Uterus (tissue), 4 donors: ENCODE measurements around the gene CLSTN2. TPM values are rescaled to one million over a fixed set of nuclear protein-coding genes. Genes with fewer than 3 reads are reported as not detected.

Source experiments
- DNase-seq, 2 donors: peaks; one replicate each; pipeline ENCODE4 v3.0.0-alpha.2; 2019 to 2020
- H3K27ac ChIP-seq, 2 donors: fragments of 200-600 bp; sonication (generic); 1 replicate in 1 of 2; 2 replicates in 1 of 2; pipeline ENCODE4 v1.5.1; 2016 to 2018
- H3K27me3 ChIP-seq, 2 donors: fragments of 200-600 bp; sonication (generic); one replicate each; pipeline ENCODE4 v1.5.1; 2018 to 2019; ENCODE audit warnings: control low read depth in 1 of 2
- H3K36me3 ChIP-seq, 2 donors: fragments of 200-600 bp; sonication (generic); one replicate each; pipeline ENCODE4 v1.5.1; 2019; ENCODE audit warnings: control low read depth in 1 of 2
- H3K4me1 ChIP-seq, 2 donors: fragments of 200-600 bp; sonication (generic); one replicate each; pipeline ENCODE4 v1.5.1; 2018 to 2019; ENCODE audit warnings: control low read depth in 1 of 2
- H3K4me3 ChIP-seq, 2 donors: fragments of 200-600 bp; sonication (generic); 1 replicate in 1 of 2; 2 replicates in 1 of 2; pipeline ENCODE4 v1.5.1; 2018 to 2019; ENCODE audit warnings: mild to moderate bottlenecking in 1 of 2
- H3K9me3 ChIP-seq, 2 donors: fragments of 200-600 bp; sonication (generic); one replicate each; pipeline ENCODE4 v1.5.1; 2019; ENCODE audit warnings: control low read depth in 1 of 2
- CTCF ChIP-seq, 4 experiments: fragments of 200-600 bp in 2 of 4; fragments of 450-650 bp in 2 of 4; sonication (generic) in 2 of 4; IDR thresholded peaks; one replicate each; pipeline ENCODE4 v1.5.1; 2016 to 2019; ENCODE audit warnings: antibody characterized with exemption in 4 of 4, mild to moderate bottlenecking in 2 of 4, moderate library complexity in 1 of 4
- POLR2A ChIP-seq, 2 donors: fragments of 450-650 bp; IDR thresholded peaks; one replicate each; pipeline ENCODE4 v1.6.1; 2016; ENCODE audit warnings: antibody characterized with exemption in 2 of 2, mild to moderate bottlenecking in 1 of 2, moderate library complexity in 1 of 2
- intact Hi-C: fragments of 100-400 bp; cut with DNase I; formaldehyde crosslinking; loops from one replicate; pipeline ENCODE4 v1.15.1; 2023; ENCODE audit warnings: low total_unique reads
- total RNA-seq, 4 donors: library from RNA; depleted of rRNA in 3 of 4; stranded (reverse); fragments of >200 nt in 3 of 4; gene quantifications; one replicate each; pipeline versions ENCODE4 v1.1.0 to v1.2.4, GENCODE V29; 2014 to 2023
- donor health status: DM: yes; HTN: yes; CAD: no.

The CLSTN2 gene
- total RNA-seq, 4 donors from 2014 or later: 4.7 to 32.2 (median 19.2) TPM

GRCh38 chr3:140268610-140269009 lies 333.6 kb downstream of the CLSTN2 start:
- no peak for TF ChIP-seq POLR2A (IDR thresholded peaks at IDR 0.05)
- no peak for TF ChIP-seq CTCF (IDR thresholded peaks at IDR 0.05)
- no peaks in the 10 kb centered on the region for H3K9me3 ChIP-seq
- intact Hi-C loops: no loop called here

GRCh38 chr3:140270329-140270728 lies 335.3 kb downstream of the CLSTN2 start:
- H3K4me3 ChIP-seq: no peak overlapping the region
- TF ChIP-seq CTCF (IDR thresholded peaks at IDR 0.05): no peak
- no peak for TF ChIP-seq POLR2A (IDR thresholded peaks at IDR 0.05)

More at GRCh38 chr3:140268610-140269009, 333.6 kb downstream of the CLSTN2 start:
- no peaks in the 10 kb centered on the region for H3K4me1 ChIP-seq
- no peak overlapping the region for H3K27ac ChIP-seq
- no peak for DNase-seq
- no peaks in the 10 kb centered on the region for H3K36me3 ChIP-seq
- H3K4me3 ChIP-seq: no peak overlapping the region
- no peaks in the 10 kb centered on the region for H3K27me3 ChIP-seq

GRCh38 chr3:140273542-140274195 lies 338.7 kb downstream of the CLSTN2 start:
- Histone ChIP-seq H3K27ac (no peak overlapping the region), H3K36me3 (no peaks in the 10 kb centered on the region), H3K4me1 (no peaks in the 10 kb centered on the region), H3K4me3 (no peak overlapping the region), H3K27me3 (no peaks in the 10 kb centered on the region), H3K9me3 (no peaks in the 10 kb centered on the region)
- TF ChIP-seq CTCF (IDR thresholded peaks at IDR 0.05): no peak
- TF ChIP-seq POLR2A (IDR thresholded peaks at IDR 0.05): no peak
- intact Hi-C loops: no loop called here
- no peak for DNase-seq

More at GRCh38 chr3:140270329-140270728, 335.3 kb downstream of the CLSTN2 start:
- H3K27ac ChIP-seq: no peak overlapping the region
- intact Hi-C loops: no loop called here
- H3K36me3 ChIP-seq: no peaks in the 10 kb centered on the region
- no peaks in the 10 kb centered on the region for H3K9me3 ChIP-seq
- DNase-seq: no peak
- no peaks in the 10 kb centered on the region for H3K27me3 ChIP-seq
- no peaks in the 10 kb centered on the region for H3K4me1 ChIP-seq

- H3K9me3 ChIP-seq: no peaks in the 10 kb centered on the region
- intact Hi-C loops: no loop called here
- no peak for DNase-seq
- H3K4me3 ChIP-seq: no peak overlapping the region
- no peak overlapping the region for H3K27ac ChIP-seq
- TF ChIP-seq CTCF (IDR thresholded peaks at IDR 0.05) (no peak), POLR2A (IDR thresholded peaks at IDR 0.05) (no peak)
- H3K4me1 ChIP-seq: no peaks in the 10 kb centered on the region
- H3K27me3 ChIP-seq: no peaks in the 10 kb centered on the region
- H3K36me3 ChIP-seq: no peaks in the 10 kb centered on the region
These were observed 339.4 kb downstream of the CLSTN2 start for GRCh38 chr3:140274429-140274828.

DNA sequence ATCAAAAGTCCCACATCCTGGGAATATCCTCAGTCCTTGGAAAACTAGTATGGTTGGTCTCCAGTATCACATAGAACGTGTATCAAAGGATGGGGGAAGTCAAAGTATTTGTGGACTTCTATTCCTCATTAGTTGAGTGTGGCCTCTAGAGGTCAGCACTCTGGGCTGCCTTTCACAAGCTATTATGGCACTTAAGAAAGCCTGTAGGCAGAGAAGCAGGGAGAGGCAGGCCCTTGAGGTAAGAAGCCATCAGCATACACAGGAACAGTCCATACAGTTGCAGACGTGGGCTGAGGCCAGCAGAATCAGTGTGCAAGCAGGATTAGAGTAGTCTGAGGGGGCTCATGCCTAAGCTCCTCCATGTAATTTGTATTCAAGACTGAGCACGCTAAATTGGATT lies 341.7 kb downstream of the CLSTN2 start:
- DNase-seq: no peak
- Histone ChIP-seq H3K9me3 (no peaks in the 10 kb centered on the region), H3K36me3 (no peaks in the 10 kb centered on the region), H3K27ac (no peak overlapping the region), H3K4me1 (no peaks in the 10 kb centered on the region), H3K4me3 (no peak overlapping the region), H3K27me3 (no peaks in the 10 kb centered on the region)
- intact Hi-C loops: no loop called here
- TF ChIP-seq POLR2A (IDR thresholded peaks at IDR 0.05) (no peak), CTCF (IDR thresholded peaks at IDR 0.05) (peak in 1 of 4 experiments; percentile 10)
